ENCODE results near the gene ADORA1.

DNA sequence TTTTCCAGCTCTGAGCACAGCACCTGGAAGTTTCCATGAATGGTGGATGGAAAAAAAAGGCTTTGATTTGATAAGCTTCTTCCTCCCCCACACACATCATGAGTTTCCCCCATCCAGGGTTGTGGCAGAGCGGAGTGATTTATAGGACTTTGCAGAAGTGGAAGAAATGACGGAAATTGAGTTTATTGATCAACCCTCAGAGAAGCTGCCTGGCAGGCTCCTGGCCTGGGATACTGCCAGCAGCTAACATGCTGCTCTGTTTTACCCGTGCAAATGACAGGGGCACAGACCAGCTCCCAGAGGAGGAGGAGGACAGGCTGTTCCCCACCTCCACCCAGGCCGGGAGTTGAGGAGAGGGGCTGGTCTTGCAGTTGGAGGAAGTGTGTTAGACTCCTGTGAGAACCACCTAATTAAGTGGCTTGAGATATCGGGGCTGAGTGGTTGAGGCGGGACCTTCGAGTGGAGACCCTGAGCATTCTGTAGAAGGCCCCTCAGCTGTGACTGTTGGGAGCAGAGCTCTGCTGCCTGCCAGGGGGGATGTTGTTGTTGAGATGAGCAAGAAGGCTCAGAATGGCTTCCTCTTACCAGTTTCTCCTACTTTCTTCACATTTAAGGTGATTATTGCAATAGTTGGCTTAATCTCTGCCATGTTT lies 21.8 kb downstream of the ADORA1 start:
- TF ChIP-seq, protein P1, sequence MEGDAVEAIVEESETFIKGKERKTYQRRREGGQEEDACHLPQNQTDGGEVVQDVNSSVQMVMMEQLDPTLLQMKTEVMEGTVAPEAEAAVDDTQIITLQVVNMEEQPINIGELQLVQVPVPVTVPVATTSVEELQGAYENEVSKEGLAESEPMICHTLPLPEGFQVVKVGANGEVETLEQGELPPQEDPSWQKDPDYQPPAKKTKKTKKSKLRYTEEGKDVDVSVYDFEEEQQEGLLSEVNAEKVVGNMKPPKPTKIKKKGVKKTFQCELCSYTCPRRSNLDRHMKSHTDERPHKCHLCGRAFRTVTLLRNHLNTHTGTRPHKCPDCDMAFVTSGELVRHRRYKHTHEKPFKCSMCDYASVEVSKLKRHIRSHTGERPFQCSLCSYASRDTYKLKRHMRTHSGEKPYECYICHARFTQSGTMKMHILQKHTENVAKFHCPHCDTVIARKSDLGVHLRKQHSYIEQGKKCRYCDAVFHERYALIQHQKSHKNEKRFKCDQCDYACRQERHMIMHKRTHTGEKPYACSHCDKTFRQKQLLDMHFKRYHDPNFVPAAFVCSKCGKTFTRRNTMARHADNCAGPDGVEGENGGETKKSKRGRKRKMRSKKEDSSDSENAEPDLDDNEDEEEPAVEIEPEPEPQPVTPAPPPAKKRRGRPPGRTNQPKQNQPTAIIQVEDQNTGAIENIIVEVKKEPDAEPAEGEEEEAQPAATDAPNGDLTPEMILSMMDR (IDR thresholded peaks at IDR 0.05), result no peak
- TF ChIP-seq EZH2 (IDR thresholded peaks at IDR 0.05; ENCODE audit: borderline replicate concordance, insufficient read depth, low read depth, low read length, poor library complexity, severe bottlenecking), result no peak

All from B cell (primary cell).